HCT116 (cell line): Measurements from ENCODE around the gene TAF10. TPM values are rescaled to one million over a fixed set of nuclear protein-coding genes. Genes with fewer than 3 reads are reported as not detected.

ENCODE experiments used
- ATAC-seq: fragments of 200-7000 bp; cut with Tn5 transposase; 2 replicates; pipeline ENCODE4 v1.9.1; 2020; ENCODE audit warnings: mild to moderate bottlenecking, moderate library complexity
- BruUV-seq: library from RNA; stranded (reverse); fragments of 400-500 nt; replicated peaks from 2 replicates; lab custom pipeline; 2021; lab: Mats Ljungman, UMichigan
- CTCF ChIA-PET: fragments of 300-600 bp; sonication (Branson Sonifier 250); formaldehyde crosslinking; loops from one replicate; lab custom pipeline; 2021; ENCODE audit warnings: antibody characterized with exemption; lab: Charles Lee
- POLR2A ChIA-PET: fragments of 300-600, 350-600 bp; sonication (Branson Sonifier 250); formaldehyde crosslinking; loops from one replicate; lab custom pipeline; 2021; ENCODE audit warnings: antibody characterized with exemption; lab: Charles Lee
- RAD21 ChIA-PET, 2 experiments: fragments of 300-600 bp; sonication (Branson Sonifier 250); formaldehyde crosslinking; loops; one replicate each; lab custom pipeline; 2023; ENCODE audit warnings: low total read pairs in 2 of 2; ENCODE audit not compliant: uncharacterized antibody in 2 of 2, unreplicated experiment in 2 of 2, low non-redundant PET in 1 of 2; lab: Charles Lee
- DNase-seq: peaks from one replicate; pipeline ENCODE4 v3.0.0-alpha.2; 2010; ENCODE audit warnings: low read depth, low spot score
- H2AFZ ChIP-seq: fragments of 200-600 bp; shearing (Covaris generic), sonication (generic); 2 replicates; pipeline ENCODE4 v1.6.1; 2017; ENCODE audit warnings: low read depth, mixed run types, mixed read lengths, antibody characterized with exemption, low read length; ENCODE audit not compliant: poor library complexity, severe bottlenecking
- H3K27ac ChIP-seq: 2 replicates; pipeline ENCODE4 v1.5.1; 2012; ENCODE audit warnings: low read depth, low read length
- H3K27me3 ChIP-seq: fragments of 200-600 bp; sonication (generic); 2 replicates; pipeline ENCODE4 v1.6.1; 2016; ENCODE audit warnings: mixed run types, low read length, mixed read lengths; ENCODE audit not compliant: insufficient read depth
- H3K36me3 ChIP-seq, 2 experiments: fragments of 200-500 bp in 1 of 2; fragments of 200-600 bp in 1 of 2; sonication (Bioruptor generic) in 1 of 2; sonication (generic) in 1 of 2; 2 replicates each; pipeline versions ENCODE4 v1.5.1 to v1.6.1; 2014 to 2016; ENCODE audit warnings: low read length in 2 of 2, inconsistent platforms in 1 of 2, mixed read lengths in 1 of 2, mixed run types in 1 of 2; ENCODE audit not compliant: insufficient read depth in 2 of 2, control insufficient read depth in 1 of 2
- H3K4me1 ChIP-seq, 2 experiments: fragments of 200-600 bp in 1 of 2; sonication (generic) in 1 of 2; 2 replicates each; pipeline versions ENCODE4 v1.5.1 to v1.6.1; 2012 to 2017; ENCODE audit warnings: low read length in 2 of 2, inconsistent platforms in 1 of 2, mild to moderate bottlenecking in 1 of 2, mixed read lengths in 1 of 2, mixed run types in 1 of 2, moderate library complexity in 1 of 2; ENCODE audit not compliant: insufficient read depth in 2 of 2, control insufficient read depth in 1 of 2
- H3K4me2 ChIP-seq: fragments of 200-600 bp; sonication (generic); 2 replicates; pipeline ENCODE4 v1.6.1; 2017; ENCODE audit warnings: mixed run types, low read length, mixed read lengths
- H3K4me3 ChIP-seq, 2 experiments: fragments of 200-600 bp in 1 of 2; sonication (generic) in 1 of 2; replicated peaks in 1 of 2; 2 replicates each; pipeline ENCODE4 v1.5.1; 2011 to 2016; ENCODE audit warnings: low read length in 2 of 2, control low read depth in 1 of 2, low read depth in 1 of 2, mild to moderate bottlenecking in 1 of 2, mixed read lengths in 1 of 2, mixed run types in 1 of 2
- H3K79me2 ChIP-seq: fragments of 200-600 bp; sonication (generic); 2 replicates; pipeline ENCODE4 v1.6.1; 2017; ENCODE audit warnings: mild to moderate bottlenecking, mixed run types, low read length, moderate library complexity, mixed read lengths; ENCODE audit not compliant: insufficient read depth
- H3K9ac ChIP-seq: fragments of 200-600 bp; sonication (generic); 2 replicates; pipeline ENCODE4 v1.6.1; 2016; ENCODE audit warnings: low read length, mixed read lengths
- H3K9me2 ChIP-seq: fragments of 200-600 bp; sonication (generic), shearing (Covaris generic); 2 replicates; pipeline ENCODE4 v1.6.1; 2017; ENCODE audit warnings: mixed run types, mild to moderate bottlenecking, moderate library complexity; ENCODE audit not compliant: insufficient read depth
- H3K9me3 ChIP-seq, 2 experiments: fragments of 200-500 bp in 1 of 2; fragments of 200-600 bp in 1 of 2; sonication (Bioruptor generic) in 1 of 2; sonication (generic) in 1 of 2; 2 replicates each; pipeline ENCODE4 v1.6.1; 2014 to 2017; ENCODE audit warnings: low read length in 2 of 2, mixed read lengths in 2 of 2, inconsistent platforms in 1 of 2, low read depth in 1 of 2, mild to moderate bottlenecking in 1 of 2, mixed run types in 1 of 2, moderate library complexity in 1 of 2; ENCODE audit not compliant: control insufficient read depth in 1 of 2, insufficient read depth in 1 of 2
- H4K20me1 ChIP-seq: fragments of 200-600 bp; sonication (generic), shearing (Covaris generic); 2 replicates; pipeline ENCODE4 v1.6.1; 2017; ENCODE audit warnings: mixed run types, mild to moderate bottlenecking, moderate library complexity; ENCODE audit not compliant: insufficient read depth
- CEBPB ChIP-seq: IDR thresholded peaks from 2 replicates; pipeline ENCODE4 v1.6.1; 2012; ENCODE audit warnings: low read depth
- EGR1 ChIP-seq: IDR thresholded peaks from 2 replicates; pipeline ENCODE4 v1.6.1; 2012; ENCODE audit warnings: low read depth
- ELF1 ChIP-seq: IDR thresholded peaks from 2 replicates; pipeline ENCODE4 v1.6.1; 2012; ENCODE audit warnings: low read depth, borderline replicate concordance
- EZH2 ChIP-seq: fragments of 200-600 bp; sonication (generic); IDR thresholded peaks from 2 replicates; pipeline ENCODE4 v1.6.1; 2017; ENCODE audit warnings: antibody characterized with exemption, mixed run types
- EZH2phosphoT487 ChIP-seq: fragments of 200-600 bp; IDR thresholded peaks from 2 replicates; pipeline ENCODE4 v1.6.1; 2018; ENCODE audit warnings: antibody characterized with exemption, borderline replicate concordance
- FOSL1 ChIP-seq: IDR thresholded peaks from 2 replicates; pipeline ENCODE4 v1.6.1; 2012; ENCODE audit warnings: low read depth
- POLR2A ChIP-seq: IDR thresholded peaks from 2 replicates; pipeline ENCODE4 v1.7.0; 2011; ENCODE audit warnings: borderline replicate concordance; ENCODE audit not compliant: insufficient read depth, insufficient read length; ENCODE audit errors: extremely low read depth
- RAD21 ChIP-seq: IDR thresholded peaks from 2 replicates; pipeline ENCODE4 v1.6.1; 2012; ENCODE audit warnings: low read depth, mild to moderate bottlenecking
- SIN3A ChIP-seq: IDR thresholded peaks from 2 replicates; pipeline ENCODE4 v1.6.1; 2012; ENCODE audit warnings: low read depth
- SP1 ChIP-seq: IDR thresholded peaks from 2 replicates; pipeline ENCODE4 v1.6.1; 2012; ENCODE audit warnings: low read depth
- TCF7L2 ChIP-seq: IDR thresholded peaks from 2 replicates; pipeline ENCODE4 v1.7.0; 2011; ENCODE audit warnings: borderline replicate concordance, inconsistent platforms; ENCODE audit not compliant: insufficient read depth, insufficient read length; ENCODE audit errors: extremely low read depth
- ZBTB33 ChIP-seq: IDR thresholded peaks from 2 replicates; pipeline ENCODE4 v1.6.1; 2011; ENCODE audit warnings: mild to moderate bottlenecking, low read length, moderate library complexity; ENCODE audit not compliant: insufficient replicate concordance; ENCODE audit errors: extremely low read depth
- ZFX ChIP-seq: fragments of 450-650 bp; IDR thresholded peaks from 2 replicates; pipeline ENCODE4 v1.6.1; 2017
- ZNF274 ChIP-seq: fragments of 200-500 bp; sonication (Bioruptor generic); IDR thresholded peaks from 2 replicates; pipeline ENCODE4 v1.6.1; 2014; ENCODE audit warnings: mild to moderate bottlenecking, low read depth, low read length, inconsistent platforms
- intact Hi-C: fragments of 100-400 bp; cut with micrococcal nuclease; formaldehyde crosslinking; loops from 2 replicates; pipeline ENCODE4 v1.10.0; 2022
- total RNA-seq: library from RNA; stranded (reverse); gene quantifications from one replicate; pipeline ENCODE4 v1.2.1, GENCODE V29; 2021; ENCODE audit not compliant: unreplicated experiment
- TF ChIP-seq, protein P1 (sequence below): IDR thresholded peaks from 2 replicates; pipeline ENCODE4 v1.6.1; 2012
- TF ChIP-seq, protein P2 (sequence below): IDR thresholded peaks from 2 replicates; pipeline ENCODE4 v1.6.1; 2012

Gene TAF10
- total RNA-seq, 1 experiment from 2014 or later, result 151 TPM

- RAD21 ChIA-PET, result no interaction called here
These were observed 37.0 kb downstream of the TAF10 start for GRCh38 chr11:6574816-6575715.

More at GRCh38 chr11:6574816-6575715, 37.0 kb downstream of the TAF10 start:
- Histone ChIP-seq H3K27me3 (no peaks in the 10 kb centered on the region), H3K36me3 (no peaks in the 10 kb centered on the region), H3K4me3 (no peak overlapping the region), H3K4me2 (no peak overlapping the region), H3K9ac (no peak overlapping the region), H4K20me1 (no peaks in the 10 kb centered on the region), H3K79me2 (no peaks in the 10 kb centered on the region; the same call in 1 of the 2 replicates), H3K9me3 (no peaks in the 10 kb centered on the region), H3K4me1 (no peaks in the 10 kb centered on the region), H2AFZ (no peak overlapping the region), H3K9me2 (no peaks in the 10 kb centered on the region), H3K27ac (no peak overlapping the region)
- POLR2A ChIA-PET, result interaction anchor here (0.6 kb wide), 1 partner anchor 101 kb away, joined by 3 read pairs; no protein-coding TSS in a partner anchor
- DNase-seq (no peak), ATAC-seq (no peak)
- intact Hi-C loops, result no loop called here
- CTCF ChIA-PET, result no interaction called here
- TF ChIP-seq, protein P1, sequence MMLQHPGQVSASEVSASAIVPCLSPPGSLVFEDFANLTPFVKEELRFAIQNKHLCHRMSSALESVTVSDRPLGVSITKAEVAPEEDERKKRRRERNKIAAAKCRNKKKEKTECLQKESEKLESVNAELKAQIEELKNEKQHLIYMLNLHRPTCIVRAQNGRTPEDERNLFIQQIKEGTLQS, result no peak
- TF ChIP-seq ZNF274 (no peak), SP1 (no peak), EZH2phosphoT487 (no peak), POLR2A (no peak), ZFX (no peak), RAD21 (no peak), EGR1 (no peak), EZH2 (no peak), CEBPB (no peak), ELF1 (no peak), FOSL1 (no peak), TCF7L2 (no peak), SIN3A (no peak), ZBTB33 (no peak)
- TF ChIP-seq, protein P2, sequence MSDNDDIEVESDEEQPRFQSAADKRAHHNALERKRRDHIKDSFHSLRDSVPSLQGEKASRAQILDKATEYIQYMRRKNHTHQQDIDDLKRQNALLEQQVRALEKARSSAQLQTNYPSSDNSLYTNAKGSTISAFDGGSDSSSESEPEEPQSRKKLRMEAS, result no peak
- no TSS peak for BruUV-seq
